HepG2 (cell line): ENCODE results near the gene PCDHGC5. TPM values are rescaled to one million over a fixed set of nuclear protein-coding genes. Genes with fewer than 3 reads are reported as not detected.

Experiments
- AGO1 ChIP-seq: fragments of 200-400 bp; formaldehyde crosslinking; IDR thresholded peaks from 2 replicates; pipeline ENCODE4 v1.6.1; 2017; ENCODE audit warnings: mild to moderate bottlenecking, low read depth, low read length, moderate library complexity; ENCODE audit not compliant: poor library complexity, severe bottlenecking
- ARID2 ChIP-seq: sonication (generic); formaldehyde crosslinking; IDR thresholded peaks from 2 replicates; pipeline ENCODE4 v1.8.1; 2022; ENCODE audit warnings: mild to moderate bottlenecking, missing genetic modification reagents, borderline replicate concordance
- PRMT3 ChIP-seq: sonication (generic); formaldehyde crosslinking; IDR thresholded peaks from 2 replicates; pipeline ENCODE4 v1.8.1; 2022; ENCODE audit warnings: low read depth, mild to moderate bottlenecking, moderate library complexity, missing genetic modification reagents, borderline replicate concordance
- TAF15 ChIP-seq: fragments of 200-400 bp; formaldehyde crosslinking; IDR thresholded peaks from one replicate; pipeline ENCODE4 v1.6.1; 2018; ENCODE audit warnings: mild to moderate bottlenecking, low read depth, low read length; ENCODE audit not compliant: poor library complexity, severe bottlenecking
- ZNF3 ChIP-seq: IDR thresholded peaks from 2 replicates; pipeline ENCODE4 v1.7.0; 2017; ENCODE audit warnings: inconsistent platforms
- ZNF747 ChIP-seq: sonication (generic); formaldehyde crosslinking; IDR thresholded peaks from 2 replicates; pipeline ENCODE4 v1.8.1; 2023; ENCODE audit warnings: missing genetic modification reagents, mild to moderate bottlenecking, borderline replicate concordance
- polyA plus RNA-seq, 8 experiments: library from polyadenylated mRNA; depleted of rRNA in 3 of 8; stranded (reverse) in 7 of 8; unstranded in 1 of 8; fragments of >200 nt; fragmentation: Illumina TruSeq in 4 of 8; extraction: Trizol in 4 of 8; gene quantifications; 2 replicates each; pipeline versions ENCODE4 v1.2.1 to v1.2.3, GENCODE V29; 2011 to 2016; ENCODE audit warnings: low read depth in 4 of 8, missing spikeins in 1 of 8, mixed read lengths in 1 of 8; ENCODE audit not compliant: insufficient read depth in 1 of 8
- total RNA-seq, 5 experiments: library from RNA; depleted of rRNA; stranded (reverse); fragments of >200 nt; fragmentation: Illumina TruSeq; extraction: Trizol; gene quantifications; 2 replicates each; pipeline ENCODE4 v1.2.3, GENCODE V29; 2016; ENCODE audit warnings: low read depth in 1 of 5
- TF ChIP-seq, protein P1 (sequence below): sonication (generic); formaldehyde crosslinking; IDR thresholded peaks from 2 replicates; pipeline ENCODE4 v1.4.0; 2020; ENCODE audit warnings: missing genetic modification reagents
- TF ChIP-seq, protein P2 (sequence below): sonication (generic); formaldehyde crosslinking; IDR thresholded peaks from 2 replicates; pipeline ENCODE4 v1.4.0; 2020; ENCODE audit warnings: missing genetic modification reagents; ENCODE audit errors: not compliant biosample characterization

The PCDHGC5 gene
- total and polyA plus RNA-seq, 2 of the 13 experiments (the other 11 are each of a cell fraction or from before 2014, with no cell fraction given): 0.03 TPM; not detected in 1

DNA sequence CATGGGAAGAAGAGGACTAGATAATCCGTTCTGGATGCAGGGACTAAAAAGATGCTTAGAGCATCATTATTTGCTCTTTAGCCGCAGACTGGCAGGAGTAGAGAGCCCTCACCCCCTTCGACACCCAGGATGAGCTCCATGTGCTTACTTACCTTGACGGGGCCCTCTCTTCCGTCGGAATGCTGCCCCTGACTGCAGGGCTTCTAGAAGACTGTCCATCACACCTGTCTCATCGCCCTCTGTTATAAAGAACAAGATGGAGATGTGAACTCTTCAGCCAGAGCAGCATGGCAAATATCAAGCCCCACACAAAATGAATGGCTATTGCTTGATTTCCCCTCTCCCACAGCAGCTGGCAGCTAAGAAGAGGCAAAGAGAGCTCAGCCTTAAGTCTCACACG is 35.1 kb downstream of the PCDHGC5 start (continued):
- TF ChIP-seq AGO1: no peak
- TF ChIP-seq ZNF747 (CRISPR knock-in tag): no peak
- TF ChIP-seq, protein P1, sequence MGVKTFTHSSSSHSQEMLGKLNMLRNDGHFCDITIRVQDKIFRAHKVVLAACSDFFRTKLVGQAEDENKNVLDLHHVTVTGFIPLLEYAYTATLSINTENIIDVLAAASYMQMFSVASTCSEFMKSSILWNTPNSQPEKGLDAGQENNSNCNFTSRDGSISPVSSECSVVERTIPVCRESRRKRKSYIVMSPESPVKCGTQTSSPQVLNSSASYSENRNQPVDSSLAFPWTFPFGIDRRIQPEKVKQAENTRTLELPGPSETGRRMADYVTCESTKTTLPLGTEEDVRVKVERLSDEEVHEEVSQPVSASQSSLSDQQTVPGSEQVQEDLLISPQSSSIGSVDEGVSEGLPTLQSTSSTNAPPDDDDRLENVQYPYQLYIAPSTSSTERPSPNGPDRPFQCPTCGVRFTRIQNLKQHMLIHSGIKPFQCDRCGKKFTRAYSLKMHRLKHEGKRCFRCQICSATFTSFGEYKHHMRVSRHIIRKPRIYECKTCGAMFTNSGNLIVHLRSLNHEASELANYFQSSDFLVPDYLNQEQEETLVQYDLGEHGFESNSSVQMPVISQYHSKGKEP: no peak
- TF ChIP-seq ARID2 (CRISPR knock-in tag): no peak
- no peak for TF ChIP-seq TAF15
- TF ChIP-seq ZNF3 (CRISPR knock-in tag): no peak
- TF ChIP-seq PRMT3 (CRISPR knock-in tag): no peak
- TF ChIP-seq, protein P2, sequence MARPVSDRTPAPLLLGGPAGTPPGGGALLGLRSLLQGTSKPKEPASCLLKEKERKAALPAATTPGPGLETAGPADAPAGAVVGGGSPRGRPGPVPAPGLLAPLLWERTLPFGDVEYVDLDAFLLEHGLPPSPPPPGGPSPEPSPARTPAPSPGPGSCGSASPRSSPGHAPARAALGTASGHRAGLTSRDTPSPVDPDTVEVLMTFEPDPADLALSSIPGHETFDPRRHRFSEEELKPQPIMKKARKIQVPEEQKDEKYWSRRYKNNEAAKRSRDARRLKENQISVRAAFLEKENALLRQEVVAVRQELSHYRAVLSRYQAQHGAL (CRISPR knock-in tag): no peak
